GM19099 (cell line): Measurements from ENCODE around the gene HERPUD1.

Source experiments
- POLR2A ChIP-seq: IDR thresholded peaks from 3 replicates; pipeline ENCODE4 v1.6.1; 2011; ENCODE audit warnings: low read depth; ENCODE audit not compliant: insufficient read length; ENCODE audit errors: extremely low read depth

Gene HERPUD1

GRCh38 chr16:56919099-56919800 is 12.7 kb upstream of the HERPUD1 start:
- TF ChIP-seq POLR2A: no peak

GRCh38 chr16:56921571-56921970 is 10.4 kb upstream of the HERPUD1 start:
- TF ChIP-seq POLR2A: no peak

GRCh38 chr16:56923481-56924091 is 8.4 kb upstream of the HERPUD1 start:
- no peak for TF ChIP-seq POLR2A

GRCh38 chr16:56927471-56927870 is 4.5 kb upstream of the HERPUD1 start:
- no peak for TF ChIP-seq POLR2A

GRCh38 chr16:56929639-56930038 is 2.3 kb upstream of the HERPUD1 start:
- no peak for TF ChIP-seq POLR2A

- no peak for TF ChIP-seq POLR2A
Observed at GRCh38 chr16:56930486-56931270, 1.3 kb upstream of the HERPUD1 start.

- no peak for TF ChIP-seq POLR2A
Observed at GRCh38 chr16:56931271-56931891, 561 bp upstream of the HERPUD1 start.

- no peak for TF ChIP-seq POLR2A
Observed at GRCh38 chr16:56932721-56933619, 1.0 kb downstream of the HERPUD1 start.

- TF ChIP-seq POLR2A: no peak
Observed at GRCh38 chr16:56933828-56934598, 2.1 kb downstream of the HERPUD1 start.

- TF ChIP-seq POLR2A: no peak
Observed at GRCh38 chr16:56935201-56935600, 3.3 kb downstream of the HERPUD1 start.

GRCh38 chr16:56936491-56936890 is 4.5 kb downstream of the HERPUD1 start:
- TF ChIP-seq POLR2A: no peak

GRCh38 chr16:56936950-56937349 is 5.0 kb downstream of the HERPUD1 start:
- no peak for TF ChIP-seq POLR2A

GRCh38 chr16:56938664-56939513 is 6.9 kb downstream of the HERPUD1 start:
- peak; percentile 28 for TF ChIP-seq POLR2A
